ENCODE measurements around the gene ITGAL. TPM values are rescaled to one million over a fixed set of nuclear protein-coding genes. Genes with fewer than 3 reads are reported as not detected.

ITGAL gene
- total and polyA plus RNA-seq, 2 of the 13 experiments (the other 11 are each of a cell fraction or from before 2014, with no cell fraction given) = 0.86 to 1.2 TPM

DNA sequence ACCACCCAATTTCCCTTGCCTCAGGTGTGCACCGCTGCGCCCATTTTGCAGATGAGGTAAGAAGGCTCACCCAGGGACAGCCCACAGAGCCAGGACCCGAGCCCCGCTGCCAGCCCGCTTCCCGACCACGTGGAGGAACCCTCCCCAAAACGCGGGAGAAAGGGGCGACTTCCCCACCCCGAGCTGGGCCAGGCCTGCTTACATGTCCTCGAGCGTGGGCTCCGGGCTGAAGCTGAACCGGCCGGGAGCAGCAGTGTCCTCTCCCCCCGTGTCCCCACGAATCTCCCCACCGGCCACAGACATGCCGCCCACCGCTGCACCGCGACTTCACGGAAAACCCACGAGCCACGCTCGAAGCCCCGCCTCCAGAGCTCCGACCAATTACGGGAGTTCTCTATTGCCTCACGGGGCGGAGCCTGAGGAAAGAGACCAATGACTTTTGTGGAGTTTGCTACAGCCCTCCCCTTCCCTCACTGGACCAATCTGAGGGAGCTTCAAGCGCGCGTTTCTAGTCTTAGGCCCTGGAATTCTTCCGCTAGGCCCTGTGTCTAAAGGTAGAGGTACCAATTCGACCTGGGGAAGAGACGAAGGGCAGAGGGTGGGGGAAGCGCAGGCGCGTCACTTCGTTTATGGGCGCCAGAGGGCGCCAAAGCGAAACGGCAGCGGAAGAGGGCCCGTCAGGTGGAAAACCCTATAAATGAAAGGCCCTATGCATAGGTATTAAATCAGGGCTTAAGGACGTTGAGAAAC lies 42.7 kb upstream of the ITGAL start, which contains the start of gene DCTPP1 (continued):
- TF ChIP-seq, protein P1, sequence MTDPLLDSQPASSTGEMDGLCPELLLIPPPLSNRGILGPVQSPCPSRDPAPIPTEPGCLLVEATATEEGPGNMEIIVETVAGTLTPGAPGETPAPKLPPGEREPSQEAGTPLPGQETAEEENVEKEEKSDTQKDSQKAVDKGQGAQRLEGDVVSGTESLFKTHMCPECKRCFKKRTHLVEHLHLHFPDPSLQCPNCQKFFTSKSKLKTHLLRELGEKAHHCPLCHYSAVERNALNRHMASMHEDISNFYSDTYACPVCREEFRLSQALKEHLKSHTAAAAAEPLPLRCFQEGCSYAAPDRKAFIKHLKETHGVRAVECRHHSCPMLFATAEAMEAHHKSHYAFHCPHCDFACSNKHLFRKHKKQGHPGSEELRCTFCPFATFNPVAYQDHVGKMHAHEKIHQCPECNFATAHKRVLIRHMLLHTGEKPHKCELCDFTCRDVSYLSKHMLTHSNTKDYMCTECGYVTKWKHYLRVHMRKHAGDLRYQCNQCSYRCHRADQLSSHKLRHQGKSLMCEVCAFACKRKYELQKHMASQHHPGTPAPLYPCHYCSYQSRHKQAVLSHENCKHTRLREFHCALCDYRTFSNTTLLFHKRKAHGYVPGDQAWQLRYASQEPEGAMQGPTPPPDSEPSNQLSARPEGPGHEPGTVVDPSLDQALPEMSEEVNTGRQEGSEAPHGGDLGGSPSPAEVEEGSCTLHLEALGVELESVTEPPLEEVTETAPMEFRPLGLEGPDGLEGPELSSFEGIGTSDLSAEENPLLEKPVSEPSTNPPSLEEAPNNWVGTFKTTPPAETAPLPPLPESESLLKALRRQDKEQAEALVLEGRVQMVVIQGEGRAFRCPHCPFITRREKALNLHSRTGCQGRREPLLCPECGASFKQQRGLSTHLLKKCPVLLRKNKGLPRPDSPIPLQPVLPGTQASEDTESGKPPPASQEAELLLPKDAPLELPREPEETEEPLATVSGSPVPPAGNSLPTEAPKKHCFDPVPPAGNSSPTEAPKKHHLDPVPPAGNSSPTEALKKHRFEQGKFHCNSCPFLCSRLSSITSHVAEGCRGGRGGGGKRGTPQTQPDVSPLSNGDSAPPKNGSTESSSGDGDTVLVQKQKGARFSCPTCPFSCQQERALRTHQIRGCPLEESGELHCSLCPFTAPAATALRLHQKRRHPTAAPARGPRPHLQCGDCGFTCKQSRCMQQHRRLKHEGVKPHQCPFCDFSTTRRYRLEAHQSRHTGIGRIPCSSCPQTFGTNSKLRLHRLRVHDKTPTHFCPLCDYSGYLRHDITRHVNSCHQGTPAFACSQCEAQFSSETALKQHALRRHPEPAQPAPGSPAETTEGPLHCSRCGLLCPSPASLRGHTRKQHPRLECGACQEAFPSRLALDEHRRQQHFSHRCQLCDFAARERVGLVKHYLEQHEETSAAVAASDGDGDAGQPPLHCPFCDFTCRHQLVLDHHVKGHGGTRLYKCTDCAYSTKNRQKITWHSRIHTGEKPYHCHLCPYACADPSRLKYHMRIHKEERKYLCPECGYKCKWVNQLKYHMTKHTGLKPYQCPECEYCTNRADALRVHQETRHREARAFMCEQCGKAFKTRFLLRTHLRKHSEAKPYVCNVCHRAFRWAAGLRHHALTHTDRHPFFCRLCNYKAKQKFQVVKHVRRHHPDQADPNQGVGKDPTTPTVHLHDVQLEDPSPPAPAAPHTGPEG (CRISPR knock-in tag; IDR thresholded peaks at IDR 0.05) = peak; percentile 90
- peak; percentile 56 for TF ChIP-seq ZKSCAN1 (IDR thresholded peaks at IDR 0.05; ENCODE audit: low read length)
- TF ChIP-seq CC2D1A (CRISPR knock-in tag; IDR thresholded peaks at IDR 0.05) = no peak; the same call in 1 of the 2 replicates
- peak; percentile 75; the same call in 1 of the 2 replicates for TF ChIP-seq ZSCAN9 (CRISPR knock-in tag; IDR thresholded peaks at IDR 0.05; ENCODE audit: borderline replicate concordance)
- 0 out of 2 replicates have a peak, but pooled peaks have one; percentile 14 for TF ChIP-seq ZSCAN25 (CRISPR knock-in tag; IDR thresholded peaks at IDR 0.05)
- peak; percentile 63 for TF ChIP-seq ZHX2 (IDR thresholded peaks at IDR 0.05; ENCODE audit: low read depth)
- peak; percentile 62; the same call in 1 of the 2 replicates for TF ChIP-seq ZHX2 (CRISPR knock-in tag; IDR thresholded peaks at IDR 0.05; ENCODE audit: borderline replicate concordance)
- TF ChIP-seq MTA3 (CRISPR knock-in tag; IDR thresholded peaks at IDR 0.05) = no peak
- peak; percentile 92 for TF ChIP-seq DRAP1 (CRISPR knock-in tag; IDR thresholded peaks at IDR 0.05)
- TF ChIP-seq THAP9 (CRISPR knock-in tag; IDR thresholded peaks at IDR 0.05; ENCODE audit: borderline replicate concordance) = no peak; the same call in none of the 2 replicates
- no peak for TF ChIP-seq GLMP (CRISPR knock-in tag; IDR thresholded peaks at IDR 0.05; ENCODE audit: borderline replicate concordance)
- peak; percentile 64 for TF ChIP-seq HMG20B (CRISPR knock-in tag; conservative IDR thresholded peaks at IDR 0.05)
